ENCODE data around the gene FLNB. TPM values are rescaled to one million over a fixed set of nuclear protein-coding genes. Genes with fewer than 3 reads are reported as not detected.

Gene FLNB
- total and polyA plus RNA-seq, 2 experiments from 2014 or later = 60.6 to 186 TPM

GRCh38 chr3:58183891-58184290 is 175.7 kb downstream of the FLNB start:
- no peak overlapping the region for H3K27ac ChIP-seq
- no peaks in the 10 kb centered on the region for H4K20me1 ChIP-seq (ENCODE audit: insufficient read depth)
- no peak overlapping the region for H3K4me2 ChIP-seq (ENCODE audit: unreplicated experiment)
- H3K36me3 ChIP-seq (ENCODE audit: low read depth) = no peaks in the 10 kb centered on the region
- no peaks in the 10 kb centered on the region for H3K79me2 ChIP-seq (ENCODE audit: insufficient read depth)
- no peak for TF ChIP-seq EZH2 (IDR thresholded peaks at IDR 0.05; ENCODE audit: insufficient read depth, poor library complexity, severe bottlenecking)
- no peak for TF ChIP-seq EZH2phosphoT487 (IDR thresholded peaks at IDR 0.05; ENCODE audit: insufficient read depth, low read depth)
- H2AFZ ChIP-seq = no peak overlapping the region
- no peak overlapping the region for H3K9ac ChIP-seq
- no peaks in the 10 kb centered on the region for H3K27me3 ChIP-seq (replicated peaks; ENCODE audit: insufficient read depth)
- H3K4me3 ChIP-seq = no peak overlapping the region
- DNase-seq = no peak
- no peaks in the 10 kb centered on the region for H3K4me1 ChIP-seq (ENCODE audit: insufficient read depth)
- H3K9me2 ChIP-seq (ENCODE audit: insufficient read depth) = no peaks in the 10 kb centered on the region
- no peaks in the 10 kb centered on the region for H3F3A ChIP-seq (ENCODE audit: insufficient read depth)
- H3K9me3 ChIP-seq (ENCODE audit: low read depth) = no peaks in the 10 kb centered on the region
- in situ Hi-C loops (cut with MboI) = no loop called here
- WGBS, 2 experiments (ENCODE audit: low coverage in 1 of 2, low lambda C conversion rate in 2 of 2, missing lambda C conversion rate in 2 of 2) = 87 to 93% methylated on average over 10 to 12 of the region's 12 CpGs

GRCh38 chr3:58184309-58184981 is 176.2 kb downstream of the FLNB start:
- Histone ChIP-seq H3K9me3 (ENCODE audit: low read depth) (no peaks in the 10 kb centered on the region), H3K9me2 (ENCODE audit: insufficient read depth) (no peaks in the 10 kb centered on the region), H3K4me1 (ENCODE audit: insufficient read depth) (no peaks in the 10 kb centered on the region), H3K36me3 (ENCODE audit: low read depth) (no peaks in the 10 kb centered on the region), H3F3A (ENCODE audit: insufficient read depth) (no peaks in the 10 kb centered on the region), H3K27me3 (replicated peaks; ENCODE audit: insufficient read depth) (no peaks in the 10 kb centered on the region), H2AFZ (no peak overlapping the region), H3K27ac (no peak overlapping the region), H3K79me2 (ENCODE audit: insufficient read depth) (no peaks in the 10 kb centered on the region), H3K4me3 (no peak overlapping the region), H3K9ac (no peak overlapping the region), H4K20me1 (ENCODE audit: insufficient read depth) (no peaks in the 10 kb centered on the region), H3K4me2 (ENCODE audit: unreplicated experiment) (no peak overlapping the region)
- no peak for DNase-seq
- WGBS, 2 experiments (ENCODE audit: low coverage in 1 of 2, low lambda C conversion rate in 2 of 2, missing lambda C conversion rate in 2 of 2) = 79 to 86% methylated on average over 11 of the region's 11 CpGs
- in situ Hi-C loops (cut with MboI) = no loop called here
- TF ChIP-seq EZH2 (IDR thresholded peaks at IDR 0.05; ENCODE audit: insufficient read depth, poor library complexity, severe bottlenecking) (no peak), EZH2phosphoT487 (IDR thresholded peaks at IDR 0.05; ENCODE audit: insufficient read depth, low read depth) (no peak)

GRCh38 chr3:58184982-58185360 is 176.7 kb downstream of the FLNB start:
- Histone ChIP-seq H3K27ac (no peak overlapping the region), H2AFZ (no peak overlapping the region), H3K9ac (no peak overlapping the region), H3K9me3 (ENCODE audit: low read depth) (no peaks in the 10 kb centered on the region), H3K9me2 (ENCODE audit: insufficient read depth) (no peaks in the 10 kb centered on the region), H4K20me1 (ENCODE audit: insufficient read depth) (no peaks in the 10 kb centered on the region), H3K79me2 (ENCODE audit: insufficient read depth) (no peaks in the 10 kb centered on the region), H3K27me3 (replicated peaks; ENCODE audit: insufficient read depth) (no peaks in the 10 kb centered on the region), H3K4me2 (ENCODE audit: unreplicated experiment) (no peak overlapping the region), H3K4me3 (no peak overlapping the region), H3K36me3 (ENCODE audit: low read depth) (no peaks in the 10 kb centered on the region), H3F3A (ENCODE audit: insufficient read depth) (no peaks in the 10 kb centered on the region), H3K4me1 (ENCODE audit: insufficient read depth) (no peaks in the 10 kb centered on the region)
- DNase-seq = no peak
- WGBS, 2 experiments (ENCODE audit: low coverage in 1 of 2, low lambda C conversion rate in 2 of 2, missing lambda C conversion rate in 2 of 2) = 68 to 70% methylated on average over 7 of the region's 7 CpGs
- in situ Hi-C loops (cut with MboI) = loop anchor here (5.0 kb wide), 1 partner anchor 117 kb away; no protein-coding TSS in a partner anchor
- TF ChIP-seq EZH2phosphoT487 (IDR thresholded peaks at IDR 0.05; ENCODE audit: insufficient read depth, low read depth) = no peak
- TF ChIP-seq EZH2 (IDR thresholded peaks at IDR 0.05; ENCODE audit: insufficient read depth, poor library complexity, severe bottlenecking) = no peak

- no peak overlapping the region for H3K4me3 ChIP-seq
- no peak overlapping the region for H2AFZ ChIP-seq
- no peak overlapping the region for H3K4me2 ChIP-seq (ENCODE audit: unreplicated experiment)
- H3K36me3 ChIP-seq (ENCODE audit: low read depth) = no peaks in the 10 kb centered on the region
- no peaks in the 10 kb centered on the region for H4K20me1 ChIP-seq (ENCODE audit: insufficient read depth)
- no peaks in the 10 kb centered on the region for H3K79me2 ChIP-seq (ENCODE audit: insufficient read depth)
- H3K27ac ChIP-seq = no peak overlapping the region
- no peaks in the 10 kb centered on the region for H3K9me2 ChIP-seq (ENCODE audit: insufficient read depth)
- no peaks in the 10 kb centered on the region for H3K4me1 ChIP-seq (ENCODE audit: insufficient read depth)
- DNase-seq = peak; percentile 54
- no peaks in the 10 kb centered on the region for H3F3A ChIP-seq (ENCODE audit: insufficient read depth)
- TF ChIP-seq EZH2 (IDR thresholded peaks at IDR 0.05; ENCODE audit: insufficient read depth, poor library complexity, severe bottlenecking) (no peak), EZH2phosphoT487 (IDR thresholded peaks at IDR 0.05; ENCODE audit: insufficient read depth, low read depth) (no peak)
- no peaks in the 10 kb centered on the region for H3K9me3 ChIP-seq (ENCODE audit: low read depth)
- 46 to 48% methylated on average over 6 of the region's 6 CpGs for WGBS, 2 experiments (ENCODE audit: low coverage in 1 of 2, low lambda C conversion rate in 2 of 2, missing lambda C conversion rate in 2 of 2)
- H3K27me3 ChIP-seq (replicated peaks; ENCODE audit: insufficient read depth) = no peaks in the 10 kb centered on the region
- in situ Hi-C loops (cut with MboI) = loop anchor here (5.0 kb wide), 1 partner anchor 114 kb away; no protein-coding TSS in a partner anchor
- no peak overlapping the region for H3K9ac ChIP-seq
Observed at GRCh38 chr3:58188173-58188564, 179.9 kb downstream of the FLNB start.

All from GM23248 (cell line).